HepG2 (cell line): ENCODE data around the gene NRL. TPM values are rescaled to one million over a fixed set of nuclear protein-coding genes. Genes with fewer than 3 reads are reported as not detected.
A peak's percentile ranks its signal among the peaks of the same experiment; 100 is the strongest.

Experiments
- CREB1 ChIP-seq, 2 experiments: fragments of 450-650 bp in 1 of 2; IDR thresholded peaks; 2 replicates each; pipeline ENCODE4 v1.6.1; 2016 to 2017; ENCODE audit warnings: control low read depth in 1 of 2, mild to moderate bottlenecking in 1 of 2, missing compliant biosample characterization in 1 of 2, missing genetic modification characterization in 1 of 2
- FOXP4 ChIP-seq: sonication (generic); formaldehyde crosslinking; IDR thresholded peaks from 2 replicates; pipeline ENCODE4 v1.4.0; 2020; ENCODE audit warnings: missing genetic modification reagents
- HNF4G ChIP-seq, 2 experiments: sonication (generic) in 1 of 2; formaldehyde crosslinking in 1 of 2; IDR thresholded peaks; 2 replicates each; pipeline versions ENCODE4 v1.4.0 to v1.6.1; 2011 to 2020; ENCODE audit warnings: borderline replicate concordance in 2 of 2, low read depth in 2 of 2, mild to moderate bottlenecking in 2 of 2, low read length in 1 of 2, missing genetic modification reagents in 1 of 2, moderate library complexity in 1 of 2
- MAF1 ChIP-seq: sonication (generic); formaldehyde crosslinking; IDR thresholded peaks from 2 replicates; pipeline ENCODE4 v1.5.0; 2020; ENCODE audit warnings: missing genetic modification reagents, borderline replicate concordance
- NFIC ChIP-seq: IDR thresholded peaks from 2 replicates; pipeline ENCODE4 v1.6.1; 2012; ENCODE audit warnings: mild to moderate bottlenecking, low read length, inconsistent platforms
- PBX2 ChIP-seq: IDR thresholded peaks from 2 replicates; pipeline ENCODE4 v1.6.1; 2016; ENCODE audit warnings: control low read depth
- TEAD3 ChIP-seq: optimal IDR thresholded peaks from 2 replicates; pipeline ENCODE3; 2016; ENCODE audit warnings: borderline replicate concordance
- YEATS2 ChIP-seq: sonication (generic); formaldehyde crosslinking; IDR thresholded peaks from 2 replicates; pipeline ENCODE4 v1.4.0; 2020; ENCODE audit warnings: missing genetic modification reagents, borderline replicate concordance
- ZBTB43 ChIP-seq: sonication (generic); formaldehyde crosslinking; conservative IDR thresholded peaks from 2 replicates; pipeline ENCODE4 v1.4.0; 2020; ENCODE audit warnings: missing genetic modification reagents
- ZNF124 ChIP-seq: sonication (generic); formaldehyde crosslinking; IDR thresholded peaks from 2 replicates; pipeline ENCODE4 v1.4.0; 2020; ENCODE audit warnings: missing genetic modification reagents
- ZNF878 ChIP-seq: sonication (generic); formaldehyde crosslinking; IDR thresholded peaks from 2 replicates; pipeline ENCODE4 v1.8.1; 2023; ENCODE audit warnings: mild to moderate bottlenecking, missing genetic modification reagents, moderate library complexity
- polyA plus RNA-seq, 8 experiments: library from polyadenylated mRNA; depleted of rRNA in 3 of 8; stranded (reverse) in 7 of 8; unstranded in 1 of 8; fragments of >200 nt; fragmentation: Illumina TruSeq in 4 of 8; extraction: Trizol in 4 of 8; gene quantifications; 2 replicates each; pipeline versions ENCODE4 v1.2.1 to v1.2.3, GENCODE V29; 2011 to 2016; ENCODE audit warnings: low read depth in 4 of 8, missing spikeins in 1 of 8, mixed read lengths in 1 of 8; ENCODE audit not compliant: insufficient read depth in 1 of 8
- total RNA-seq, 5 experiments: library from RNA; depleted of rRNA; stranded (reverse); fragments of >200 nt; fragmentation: Illumina TruSeq; extraction: Trizol; gene quantifications; 2 replicates each; pipeline ENCODE4 v1.2.3, GENCODE V29; 2016; ENCODE audit warnings: low read depth in 1 of 5
- TF ChIP-seq, protein P1 (sequence below): sonication (generic); formaldehyde crosslinking; IDR thresholded peaks from 2 replicates; pipeline ENCODE4 v1.4.0; 2020; ENCODE audit warnings: missing genetic modification reagents
- TF ChIP-seq, protein P2 (sequence below): sonication (generic); formaldehyde crosslinking; IDR thresholded peaks from 2 replicates; pipeline ENCODE4 v1.4.0; 2020; ENCODE audit warnings: low read depth, mild to moderate bottlenecking, missing genetic modification reagents
- TF ChIP-seq, protein P3 (sequence below): sonication (generic); formaldehyde crosslinking; IDR thresholded peaks from 2 replicates; pipeline ENCODE4 v1.4.0; 2020; ENCODE audit warnings: mild to moderate bottlenecking, missing genetic modification reagents

Gene NRL
- total and polyA plus RNA-seq, 2 of the 13 experiments (the other 11 are each of a cell fraction or from before 2014, with no cell fraction given) = 2.5 to 4.7 TPM

- TF ChIP-seq, protein P1, sequence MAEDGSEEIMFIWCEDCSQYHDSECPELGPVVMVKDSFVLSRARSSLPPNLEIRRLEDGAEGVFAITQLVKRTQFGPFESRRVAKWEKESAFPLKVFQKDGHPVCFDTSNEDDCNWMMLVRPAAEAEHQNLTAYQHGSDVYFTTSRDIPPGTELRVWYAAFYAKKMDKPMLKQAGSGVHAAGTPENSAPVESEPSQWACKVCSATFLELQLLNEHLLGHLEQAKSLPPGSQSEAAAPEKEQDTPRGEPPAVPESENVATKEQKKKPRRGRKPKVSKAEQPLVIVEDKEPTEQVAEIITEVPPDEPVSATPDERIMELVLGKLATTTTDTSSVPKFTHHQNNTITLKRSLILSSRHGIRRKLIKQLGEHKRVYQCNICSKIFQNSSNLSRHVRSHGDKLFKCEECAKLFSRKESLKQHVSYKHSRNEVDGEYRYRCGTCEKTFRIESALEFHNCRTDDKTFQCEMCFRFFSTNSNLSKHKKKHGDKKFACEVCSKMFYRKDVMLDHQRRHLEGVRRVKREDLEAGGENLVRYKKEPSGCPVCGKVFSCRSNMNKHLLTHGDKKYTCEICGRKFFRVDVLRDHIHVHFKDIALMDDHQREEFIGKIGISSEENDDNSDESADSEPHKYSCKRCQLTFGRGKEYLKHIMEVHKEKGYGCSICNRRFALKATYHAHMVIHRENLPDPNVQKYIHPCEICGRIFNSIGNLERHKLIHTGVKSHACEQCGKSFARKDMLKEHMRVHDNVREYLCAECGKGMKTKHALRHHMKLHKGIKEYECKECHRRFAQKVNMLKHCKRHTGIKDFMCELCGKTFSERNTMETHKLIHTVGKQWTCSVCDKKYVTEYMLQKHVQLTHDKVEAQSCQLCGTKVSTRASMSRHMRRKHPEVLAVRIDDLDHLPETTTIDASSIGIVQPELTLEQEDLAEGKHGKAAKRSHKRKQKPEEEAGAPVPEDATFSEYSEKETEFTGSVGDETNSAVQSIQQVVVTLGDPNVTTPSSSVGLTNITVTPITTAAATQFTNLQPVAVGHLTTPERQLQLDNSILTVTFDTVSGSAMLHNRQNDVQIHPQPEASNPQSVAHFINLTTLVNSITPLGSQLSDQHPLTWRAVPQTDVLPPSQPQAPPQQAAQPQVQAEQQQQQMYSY (CRISPR knock-in tag) = peak; percentile 97
- TF ChIP-seq ZNF878 (no peak), HNF4G (IDR thresholded peaks at IDR 0.05; ENCODE audit: borderline replicate concordance, low read depth, low read length) (peak; percentile 72; the same call in 1 of the 2 replicates), HNF4G (CRISPR knock-in tag; IDR thresholded peaks at IDR 0.05; ENCODE audit: borderline replicate concordance, low read depth) (peak; percentile 67; the same call in 1 of the 2 replicates), FOXP4 (CRISPR knock-in tag) (peak; percentile 51; the same call in 1 of the 2 replicates), TEAD3 (CRISPR knock-in tag) (peak; percentile 55), NFIC (no peak), PBX2 (CRISPR knock-in tag) (0 out of 2 replicates have a peak, but pooled peaks have one; percentile 34), ZNF124 (CRISPR knock-in tag) (no peak; the same call in 1 of the 2 replicates), MAF1 (no peak; the same call in 1 of the 2 replicates), YEATS2 (peak; percentile 9; the same call in 1 of the 2 replicates), ZBTB43 (CRISPR knock-in tag) (peak; percentile 84), CREB1 (IDR thresholded peaks at IDR 0.05) (peak; percentile 38; the same call in 1 of the 2 replicates), CREB1 (CRISPR knock-in tag; IDR thresholded peaks at IDR 0.05) (no peak)
- TF ChIP-seq, protein P2, sequence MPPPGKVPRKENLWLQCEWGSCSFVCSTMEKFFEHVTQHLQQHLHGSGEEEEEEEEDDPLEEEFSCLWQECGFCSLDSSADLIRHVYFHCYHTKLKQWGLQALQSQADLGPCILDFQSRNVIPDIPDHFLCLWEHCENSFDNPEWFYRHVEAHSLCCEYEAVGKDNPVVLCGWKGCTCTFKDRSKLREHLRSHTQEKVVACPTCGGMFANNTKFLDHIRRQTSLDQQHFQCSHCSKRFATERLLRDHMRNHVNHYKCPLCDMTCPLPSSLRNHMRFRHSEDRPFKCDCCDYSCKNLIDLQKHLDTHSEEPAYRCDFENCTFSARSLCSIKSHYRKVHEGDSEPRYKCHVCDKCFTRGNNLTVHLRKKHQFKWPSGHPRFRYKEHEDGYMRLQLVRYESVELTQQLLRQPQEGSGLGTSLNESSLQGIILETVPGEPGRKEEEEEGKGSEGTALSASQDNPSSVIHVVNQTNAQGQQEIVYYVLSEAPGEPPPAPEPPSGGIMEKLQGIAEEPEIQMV (CRISPR knock-in tag) = no peak
- TF ChIP-seq, protein P3, sequence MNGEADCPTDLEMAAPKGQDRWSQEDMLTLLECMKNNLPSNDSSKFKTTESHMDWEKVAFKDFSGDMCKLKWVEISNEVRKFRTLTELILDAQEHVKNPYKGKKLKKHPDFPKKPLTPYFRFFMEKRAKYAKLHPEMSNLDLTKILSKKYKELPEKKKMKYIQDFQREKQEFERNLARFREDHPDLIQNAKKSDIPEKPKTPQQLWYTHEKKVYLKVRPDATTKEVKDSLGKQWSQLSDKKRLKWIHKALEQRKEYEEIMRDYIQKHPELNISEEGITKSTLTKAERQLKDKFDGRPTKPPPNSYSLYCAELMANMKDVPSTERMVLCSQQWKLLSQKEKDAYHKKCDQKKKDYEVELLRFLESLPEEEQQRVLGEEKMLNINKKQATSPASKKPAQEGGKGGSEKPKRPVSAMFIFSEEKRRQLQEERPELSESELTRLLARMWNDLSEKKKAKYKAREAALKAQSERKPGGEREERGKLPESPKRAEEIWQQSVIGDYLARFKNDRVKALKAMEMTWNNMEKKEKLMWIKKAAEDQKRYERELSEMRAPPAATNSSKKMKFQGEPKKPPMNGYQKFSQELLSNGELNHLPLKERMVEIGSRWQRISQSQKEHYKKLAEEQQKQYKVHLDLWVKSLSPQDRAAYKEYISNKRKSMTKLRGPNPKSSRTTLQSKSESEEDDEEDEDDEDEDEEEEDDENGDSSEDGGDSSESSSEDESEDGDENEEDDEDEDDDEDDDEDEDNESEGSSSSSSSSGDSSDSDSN (CRISPR knock-in tag) = peak; percentile 68; the same call in 1 of the 2 replicates
These were observed 31.8 kb upstream of the NRL start, which contains the start of gene PSME2 (continued) for GRCh38 chr14:24146453-24146977.
